Measurements from ENCODE around the gene DLG4. TPM values are rescaled to one million over a fixed set of nuclear protein-coding genes. Genes with fewer than 3 reads are reported as not detected.

DLG4 gene
- total RNA-seq, 1 experiment from 2014 or later, result 38.3 TPM

GRCh38 chr17:7250695-7251627 is 31.3 kb upstream of the DLG4 start:
- no peak overlapping the region for H4K8ac ChIP-seq (replicated peaks; ENCODE audit: insufficient read length, low read depth, low read length)
- no peak overlapping the region for H3K4ac ChIP-seq (ENCODE audit: low read depth, low read length)
- peak overlapping the region; percentile 61 for H3K18ac ChIP-seq (ENCODE audit: insufficient read length, low read depth, low read length)
- peak overlapping the region; percentile 39 for H3K9ac ChIP-seq (ENCODE audit: extremely low read depth, insufficient read length, low read length)
- no peaks in the 10 kb centered on the region for H3K9me3 ChIP-seq (ENCODE audit: control insufficient read depth, low read depth, low read length)
- H2BK5ac ChIP-seq (ENCODE audit: insufficient read length, low read length), result no peak overlapping the region
- peak overlapping the region; percentile 90 to 95 for H3K4me3 Mint-ChIP-seq
- H2BK20ac ChIP-seq (ENCODE audit: low read depth, low read length, poor library complexity, severe bottlenecking), result no peak overlapping the region
- no peaks in the 10 kb centered on the region for H3K9me3 Mint-ChIP-seq
- no peak overlapping the region for H3T11ph ChIP-seq (ENCODE audit: low read length)
- H2BK15ac ChIP-seq (ENCODE audit: low read depth, low read length), result no peak overlapping the region
- WGBS (ENCODE audit: extremely low coverage, insufficient read length, low lambda C conversion rate), result no CpG with 5 or more reads among the region's 55 CpGs
- no peak overlapping the region for H3K27ac ChIP-seq (ENCODE audit: insufficient read length, low read depth, low read length)
- no peak overlapping the region for H3K23ac ChIP-seq (ENCODE audit: insufficient read length, low read depth, low read length)
- no peaks in the 10 kb centered on the region; the same call in 1 of the 2 replicates for H3K4me1 ChIP-seq (ENCODE audit: insufficient read depth, low read length)
- no peak overlapping the region for H4K5ac ChIP-seq (ENCODE audit: insufficient read length, low read depth, low read length)
- H3K14ac ChIP-seq (ENCODE audit: insufficient read depth, low read length), result no peak overlapping the region
- peaks cover 6% of the 10 kb centered on the region for H3K23me2 ChIP-seq (ENCODE audit: insufficient read length, low read depth, low read length, poor library complexity, severe bottlenecking)
- H3K27me3 Mint-ChIP-seq (ENCODE audit: low read depth), result no peaks in the 10 kb centered on the region
- H4K91ac ChIP-seq (ENCODE audit: insufficient read length, low read depth, low read length), result no peak overlapping the region
- H3K4me2 ChIP-seq (ENCODE audit: insufficient read depth, insufficient read length, low read length), result peak overlapping the region; percentile 79
- no peak for DNase-seq
- H3K79me2 ChIP-seq (ENCODE audit: insufficient read depth, low read length), result peaks cover 23% of the 10 kb centered on the region; the same call in 1 of the 2 replicates
- peak overlapping the region; percentile 95 to 98 (median 96) for H3K27ac Mint-ChIP-seq
- no peak overlapping the region for H2AFZ ChIP-seq (ENCODE audit: low read length)
- peak overlapping the region; percentile 50 for H2BK120ac ChIP-seq (ENCODE audit: low read depth, low read length, poor library complexity, severe bottlenecking)
- H3K27me3 ChIP-seq (ENCODE audit: insufficient read depth, low read length), result no peaks in the 10 kb centered on the region
- no peaks in the 10 kb centered on the region for H4K20me1 ChIP-seq (ENCODE audit: control insufficient read depth, insufficient read depth, insufficient read length)
- H3K56ac ChIP-seq (ENCODE audit: insufficient read length, low read depth, low read length), result no peak overlapping the region
- H3K4me1 Mint-ChIP-seq, result peaks cover 31 to 34% of the 10 kb centered on the region in 2 experiments
- H3K36me3 Mint-ChIP-seq (ENCODE audit: insufficient read depth in 1 of 3, low read depth in 3 of 3), result peaks cover 22 to 38% (median 38%) of the 10 kb centered on the region in 3 experiments
- no peak overlapping the region for H2BK12ac ChIP-seq (ENCODE audit: insufficient read length, low read depth, low read length)
- no peak overlapping the region for H2AK5ac ChIP-seq (ENCODE audit: insufficient read length, low read length)
- no peak for TF ChIP-seq CTCF (conservative IDR thresholded peaks at IDR 0.05)
- H3K79me1 ChIP-seq (ENCODE audit: insufficient read depth, low read depth, low read length, poor library complexity, severe bottlenecking), result peaks cover 13% of the 10 kb centered on the region

Data from H9 (cell line).